ENCODE results near the gene ANKRD1.

The ANKRD1 gene

GRCh38 chr10:90930971-90931871 is 10.3 kb upstream of the ANKRD1 start:
- DNase-seq = no peak

GRCh38 chr10:90930070-90930837 is 9.4 kb upstream of the ANKRD1 start:
- no peak for DNase-seq

GRCh38 chr10:90929179-90929578 is 8.3 kb upstream of the ANKRD1 start:
- DNase-seq = no peak

- DNase-seq = no peak
Observed at GRCh38 chr10:90927293-90927692, 6.4 kb upstream of the ANKRD1 start.

GRCh38 chr10:90925079-90926029 is 4.5 kb upstream of the ANKRD1 start:
- no peak for DNase-seq

- no peak for DNase-seq
Observed at GRCh38 chr10:90924552-90924951, 3.7 kb upstream of the ANKRD1 start.

- no peak for DNase-seq
Observed at GRCh38 chr10:90923111-90923731, 2.3 kb upstream of the ANKRD1 start.

GRCh38 chr10:90921906-90922305 is 1.0 kb upstream of the ANKRD1 start:
- DNase-seq = no peak

GRCh38 chr10:90919683-90920574 is 958 bp downstream of the ANKRD1 start:
- DNase-seq = no peak

GRCh38 chr10:90917968-90918318 is 2.9 kb downstream of the ANKRD1 start:
- no peak for DNase-seq

- DNase-seq = no peak
Observed at GRCh38 chr10:90917238-90917967, 3.5 kb downstream of the ANKRD1 start.

GRCh38 chr10:90916392-90917237 is 4.3 kb downstream of the ANKRD1 start:
- no peak for DNase-seq

- no peak for DNase-seq
Observed at GRCh38 chr10:90915766-90916075, 5.2 kb downstream of the ANKRD1 start.

- DNase-seq = no peak
Observed at GRCh38 chr10:90914992-90915765, 5.7 kb downstream of the ANKRD1 start.

GRCh38 chr10:90913774-90914420 is 7.0 kb downstream of the ANKRD1 start:
- DNase-seq = no peak

- DNase-seq = no peak
Observed at GRCh38 chr10:90912854-90913479, 7.9 kb downstream of the ANKRD1 start.

- no peak for DNase-seq
Observed at GRCh38 chr10:90912174-90912573, 8.7 kb downstream of the ANKRD1 start.
